Measurements from ENCODE around the gene DBX1. TPM values are rescaled to one million over a fixed set of nuclear protein-coding genes. Genes with fewer than 3 reads are reported as not detected.

Gene DBX1
- total RNA-seq, 1 donor from 2014 or later: 0.43 TPM

GRCh38 chr11:20193307-20193706 lies 33.0 kb upstream of the DBX1 start:
- TF ChIP-seq EZH2phosphoT487 (IDR thresholded peaks at IDR 0.05): no peak
- TF ChIP-seq CTCF (IDR thresholded peaks at IDR 0.05): no peak
- TF ChIP-seq EZH2 (IDR thresholded peaks at IDR 0.05): no peak
- H4K20me1 ChIP-seq (ENCODE audit: low read depth): no peaks in the 10 kb centered on the region
- DNase-seq (ENCODE audit: low spot score): no peak
- Mint-ChIP-seq H3K36me3 (no peaks in the 10 kb centered on the region), H3K4me3 (no peak overlapping the region), H3K27ac (no peak overlapping the region), H3K4me1 (peaks cover 55% of the 10 kb centered on the region), H3K9me3 (no peaks in the 10 kb centered on the region), H3K27me3 (ENCODE audit: insufficient read depth, low read depth) (peaks cover 5% of the 10 kb centered on the region)
- no peak overlapping the region for H2AFZ ChIP-seq (replicated peaks)
- no peaks in the 10 kb centered on the region for H3K9me3 ChIP-seq (ENCODE audit: low read depth)
- H3K79me2 ChIP-seq (ENCODE audit: low read depth): no peaks in the 10 kb centered on the region
- H3K4me2 ChIP-seq: peak overlapping the region; percentile 49
- H3K27me3 ChIP-seq: peaks cover 16% of the 10 kb centered on the region
- H3K36me3 ChIP-seq: no peaks in the 10 kb centered on the region
- peaks cover 26% of the 10 kb centered on the region for H3F3A ChIP-seq (ENCODE audit: low read depth)
- H3K4me1 ChIP-seq: peaks cover 38% of the 10 kb centered on the region
- H3K9ac ChIP-seq: no peak overlapping the region
- no peak overlapping the region for H3K27ac ChIP-seq
- no peak overlapping the region for H3K4me3 ChIP-seq

GRCh38 chr11:20192641-20193040 lies 32.4 kb upstream of the DBX1 start:
- peaks cover 3% of the 10 kb centered on the region for H3K27me3 Mint-ChIP-seq (ENCODE audit: insufficient read depth, low read depth)

GRCh38 chr11:20192151-20192550 lies 31.9 kb upstream of the DBX1 start:
- peaks cover 4% of the 10 kb centered on the region for H3K27me3 Mint-ChIP-seq (ENCODE audit: insufficient read depth, low read depth)
- H3K36me3 Mint-ChIP-seq: no peaks in the 10 kb centered on the region
- TF ChIP-seq CTCF (IDR thresholded peaks at IDR 0.05) (no peak), EZH2 (IDR thresholded peaks at IDR 0.05) (no peak), EZH2phosphoT487 (IDR thresholded peaks at IDR 0.05) (no peak)
- Histone ChIP-seq H3K4me1 (peaks cover 32% of the 10 kb centered on the region), H3K4me3 (no peak overlapping the region), H3K9ac (no peak overlapping the region), H4K20me1 (ENCODE audit: low read depth) (no peaks in the 10 kb centered on the region), H3F3A (ENCODE audit: low read depth) (peaks cover 21% of the 10 kb centered on the region), H3K79me2 (ENCODE audit: low read depth) (no peaks in the 10 kb centered on the region), H3K36me3 (no peaks in the 10 kb centered on the region), H3K27ac (no peak overlapping the region), H3K9me3 (ENCODE audit: low read depth) (no peaks in the 10 kb centered on the region), H2AFZ (replicated peaks) (no peak overlapping the region), H3K27me3 (peaks cover 6% of the 10 kb centered on the region), H3K4me2 (no peak overlapping the region)
- peaks cover 53% of the 10 kb centered on the region for H3K4me1 Mint-ChIP-seq
- H3K27ac Mint-ChIP-seq: no peak overlapping the region
- no peaks in the 10 kb centered on the region for H3K9me3 Mint-ChIP-seq
- DNase-seq (ENCODE audit: low spot score): no peak
- no peak overlapping the region for H3K4me3 Mint-ChIP-seq

More at GRCh38 chr11:20192641-20193040, 32.4 kb upstream of the DBX1 start:
- TF ChIP-seq EZH2phosphoT487 (IDR thresholded peaks at IDR 0.05) (no peak), CTCF (IDR thresholded peaks at IDR 0.05) (no peak)
- Histone ChIP-seq H3K4me2 (peak overlapping the region; percentile 49), H3K27me3 (peaks cover 11% of the 10 kb centered on the region), H2AFZ (replicated peaks) (no peak overlapping the region), H3K36me3 (no peaks in the 10 kb centered on the region), H3K9me3 (ENCODE audit: low read depth) (no peaks in the 10 kb centered on the region), H3K27ac (no peak overlapping the region), H3K4me1 (peaks cover 37% of the 10 kb centered on the region), H3F3A (ENCODE audit: low read depth) (peaks cover 26% of the 10 kb centered on the region), H3K9ac (no peak overlapping the region), H3K4me3 (no peak overlapping the region), H4K20me1 (ENCODE audit: low read depth) (no peaks in the 10 kb centered on the region), H3K79me2 (ENCODE audit: low read depth) (no peaks in the 10 kb centered on the region)
- H3K9me3 Mint-ChIP-seq: no peaks in the 10 kb centered on the region
- H3K4me1 Mint-ChIP-seq: peaks cover 55% of the 10 kb centered on the region
- H3K4me3 Mint-ChIP-seq: no peak overlapping the region
- H3K36me3 Mint-ChIP-seq: no peaks in the 10 kb centered on the region
- peak overlapping the region; percentile 64 for H3K27ac Mint-ChIP-seq
- no peak for DNase-seq (ENCODE audit: low spot score)
